Measurements from ENCODE around the gene FLRT2. TPM values are rescaled to one million over a fixed set of nuclear protein-coding genes. Genes with fewer than 3 reads are reported as not detected.

The FLRT2 gene
- total and polyA plus RNA-seq, 9 of the 15 experiments (the other 6 are each of a cell fraction or from before 2014, with no cell fraction given): 0.02 TPM; not detected in 8

GRCh38 chr14:85562630-85563029 is 32.7 kb downstream of the FLRT2 start (continued):
- TF ChIP-seq L3MBTL2 (IDR thresholded peaks at IDR 0.05) (no peak), CBFA2T3 (IDR thresholded peaks at IDR 0.05) (no peak), KLF16 (IDR thresholded peaks at IDR 0.05) (no peak), ZEB2 (IDR thresholded peaks at IDR 0.05) (no peak)

GRCh38 chr14:85564841-85565527 is 35.0 kb downstream of the FLRT2 start:
- H2AFZ ChIP-seq (ENCODE audit: low read depth, low read length): no peak overlapping the region
- intact Hi-C loops (cut with micrococcal nuclease): no loop called here
- no peak overlapping the region for H3K4me3 ChIP-seq
- no peak for DNase-seq (ENCODE audit: extremely low read depth in 1 of 4, low spot score in 3 of 4)
- H3K9me3 ChIP-seq (replicated peaks; ENCODE audit: control insufficient read depth, insufficient read depth, low read depth, low read length): no peaks in the 10 kb centered on the region
- BruUV-seq (replicated peaks): no TSS peak
- TF ChIP-seq ARID4B (CRISPR knock-in tag; IDR thresholded peaks at IDR 0.05) (no peak), TAL1 (IDR thresholded peaks at IDR 0.05) (no peak), NFXL1 (CRISPR knock-in tag; IDR thresholded peaks at IDR 0.05) (no peak), HSF4 (CRISPR knock-in tag; IDR thresholded peaks at IDR 0.05; ENCODE audit: borderline replicate concordance) (no peak), U2AF1 (optimal IDR thresholded peaks at IDR 0.05; ENCODE audit: low read depth, low read length) (no peak), KLF1 (tag; IDR thresholded peaks at IDR 0.05) (no peak), NCOA2 (IDR thresholded peaks at IDR 0.05; ENCODE audit: partially characterized antibody in 2 of 2) (no peak), ERF (CRISPR knock-in tag; IDR thresholded peaks at IDR 0.05) (no peak), BRF1 (IDR thresholded peaks at IDR 0.05; ENCODE audit: borderline replicate concordance, extremely low read depth, insufficient read length) (no peak)
- H3K79me2 ChIP-seq (ENCODE audit: control insufficient read depth, insufficient read depth, low read length): no peaks in the 10 kb centered on the region
- H3K9me1 ChIP-seq (ENCODE audit: control insufficient read depth, insufficient read depth, low read length): no peaks in the 10 kb centered on the region
- no peaks in the 10 kb centered on the region for H3K4me1 ChIP-seq (replicated peaks in 1 of 2; ENCODE audit: control insufficient read depth in 2 of 2, insufficient read depth in 2 of 2, low read length in 2 of 2)
- 0% methylated on average over 3 of the region's 3 CpGs for WGBS (ENCODE audit: insufficient coverage, low coverage, missing lambda C conversion rate)
- H3K4me2 ChIP-seq (ENCODE audit: insufficient read depth, low read length): no peak overlapping the region
- CTCF ChIA-PET (ENCODE audit: low intra/inter-chr PET ratio): no interaction called here
- no peaks in the 10 kb centered on the region for H3K36me3 ChIP-seq (ENCODE audit: control insufficient read depth, insufficient read depth, low read length)
- no peak for FAIRE-seq
- POLR2A ChIA-PET: no interaction called here
- no peak overlapping the region for H3K27ac ChIP-seq (ENCODE audit: extremely low read depth, low read depth, low read length)
- in situ Hi-C loops (cut with MboI): no loop called here
- ATAC-seq: no peak
- H4K20me1 ChIP-seq (replicated peaks; ENCODE audit: control insufficient read depth, insufficient read depth, low read length): no peaks in the 10 kb centered on the region
- no peak overlapping the region for H3K9ac ChIP-seq (ENCODE audit: insufficient read depth in 1 of 2, low read depth in 2 of 2, low read length in 2 of 2)
- no peaks in the 10 kb centered on the region for H3K27me3 ChIP-seq (ENCODE audit: control insufficient read depth in 2 of 2, insufficient read depth in 2 of 2, low read length in 2 of 2)

Measured in K562 (cell line).